Left renal cortex interstitium (tissue), 4 donors: ENCODE data around the gene SLC1A5. TPM values are rescaled to one million over a fixed set of nuclear protein-coding genes. Genes with fewer than 3 reads are reported as not detected.
A peak's percentile ranks its signal among the peaks of the same experiment; 100 is the strongest.
"Not testable (repeated sequence)": the region's sequence is repeated elsewhere in the genome, so short reads cannot be mapped to it uniquely, and the experiment has no call there.

Experiments used
- DNase-seq, 4 donors: peaks; one replicate each; pipeline ENCODE4 v3.0.0-alpha.2; 2013; ENCODE audit warnings: low read depth in 4 of 4, low spot score in 2 of 4, missing footprints in 1 of 4
- polyA plus RNA-seq, 4 donors: library from polyadenylated mRNA; unstranded; fragments of 120-200 nt; gene quantifications; one replicate each; pipeline ENCODE4 v1.2.1, GENCODE V29; 2013; ENCODE audit not compliant: insufficient read length in 4 of 4

The SLC1A5 gene
- 10 to 100 TPM; 39.3 to 47.1 (median 43.0) TPM for polyA plus RNA-seq

- peak in 3 of 4 donors; percentile 53 to 90 (median 86) for DNase-seq
Measured at GRCh38 chr19:46788262-46788967, at the start of gene SLC1A5. TSS of gene SLC1A5 (minus strand) at chr19:46788594. CDS start at chr19:46787965, 629 bp downstream.

- no peak for DNase-seq
Measured at GRCh38 chr19:46838160-46838559, 49.8 kb upstream of the SLC1A5 start.

- DNase-seq = no peak
Measured at GRCh38 chr19:46834984-46835383, 46.6 kb upstream of the SLC1A5 start.

GRCh38 chr19:46834121-46834520 lies 45.7 kb upstream of the SLC1A5 start:
- no peak for DNase-seq

GRCh38 chr19:46830864-46831263 lies 42.5 kb upstream of the SLC1A5 start:
- DNase-seq = no peak

- no peak for DNase-seq
Measured at GRCh38 chr19:46828484-46828883, 40.1 kb upstream of the SLC1A5 start.

- DNase-seq = no peak
Measured at GRCh38 chr19:46825731-46826055, 37.3 kb upstream of the SLC1A5 start.

- no peak for DNase-seq
Measured at GRCh38 chr19:46824890-46825730, 36.7 kb upstream of the SLC1A5 start.

- DNase-seq = no peak
Measured at GRCh38 chr19:46823049-46823448, 34.7 kb upstream of the SLC1A5 start.

- not testable (repeated sequence) for DNase-seq
Measured at GRCh38 chr19:46822410-46822787, 34.0 kb upstream of the SLC1A5 start.

- DNase-seq = no peak
Measured at GRCh38 chr19:46821512-46822409, 33.4 kb upstream of the SLC1A5 start.

GRCh38 chr19:46818812-46819211 lies 30.4 kb upstream of the SLC1A5 start:
- no peak for DNase-seq

GRCh38 chr19:46815833-46816627 lies 27.6 kb upstream of the SLC1A5 start:
- no peak for DNase-seq

- DNase-seq = peak in 2 of 4 donors; percentile 50 to 75
Measured at GRCh38 chr19:46813839-46814358, 25.5 kb upstream of the SLC1A5 start.

GRCh38 chr19:46812977-46813838 lies 24.8 kb upstream of the SLC1A5 start:
- no peak for DNase-seq

- no peak for DNase-seq
Measured at GRCh38 chr19:46809534-46810272, 21.3 kb upstream of the SLC1A5 start.

- DNase-seq = no peak
Measured at GRCh38 chr19:46806656-46807055, 18.3 kb upstream of the SLC1A5 start.

- DNase-seq = not testable (repeated sequence)
Measured at GRCh38 chr19:46804432-46804831, 16.0 kb upstream of the SLC1A5 start.
